CD4-positive, alpha-beta T cell treated with Interleukin-4 for 4 hours (primary cell): ENCODE data around the gene OR10G6.
"Not testable (repeated sequence)": the region's sequence is repeated elsewhere in the genome, so short reads cannot be mapped to it uniquely, and the experiment has no call there.

ENCODE experiments used
- DNase-seq: peaks from one replicate; pipeline ENCODE4 v3.0.0-alpha.2; 2020

Gene OR10G6

GRCh38 chr11:123995119-123995518, at the start of gene OR10G6:
TSS of gene OR10G6 (minus strand) at chr11:123995161. CDS start at chr11:123995161, 0 bp downstream.
- DNase-seq: no peak

DNA sequence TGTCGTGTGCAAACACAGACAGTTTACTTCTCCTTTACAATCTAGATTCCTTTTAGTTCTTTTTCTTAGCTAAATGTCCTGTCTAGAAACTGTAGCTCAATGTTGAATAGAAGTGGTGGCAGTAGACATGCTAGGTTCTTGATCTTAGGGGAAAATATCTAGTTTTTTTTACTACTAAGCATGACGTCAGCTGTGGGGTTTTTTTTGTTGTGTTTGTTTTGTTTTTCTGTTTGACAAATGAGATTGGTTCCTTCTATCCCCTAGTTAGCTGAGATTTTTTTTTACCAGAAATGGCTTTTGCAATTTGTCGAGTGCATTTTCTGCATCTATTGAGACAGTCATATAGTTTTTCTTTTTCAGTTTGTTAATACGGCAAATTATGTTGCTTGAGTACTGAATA, 48.5 kb upstream of the OR10G6 start:
- no peak for DNase-seq

- no peak for DNase-seq
These were observed 46.3 kb upstream of the OR10G6 start, which contains the start of gene OR10G7 for GRCh38 chr11:124041254-124041653. TSS of gene OR10G7 (minus strand) at chr11:124041325. CDS start at chr11:124039001, 2,324 bp downstream.

GRCh38 chr11:124039557-124039956, 44.6 kb upstream of the OR10G6 start:
- no peak for DNase-seq

GRCh38 chr11:124036666-124037065, 41.7 kb upstream of the OR10G6 start:
- DNase-seq: no peak

- no peak for DNase-seq
These were observed 31.5 kb upstream of the OR10G6 start, which contains the start of gene OR10G8 for GRCh38 chr11:124026498-124026897. TSS of gene OR10G8 (plus strand) at chr11:124026798. CDS start at chr11:124029623, 2,825 bp downstream.

DNA sequence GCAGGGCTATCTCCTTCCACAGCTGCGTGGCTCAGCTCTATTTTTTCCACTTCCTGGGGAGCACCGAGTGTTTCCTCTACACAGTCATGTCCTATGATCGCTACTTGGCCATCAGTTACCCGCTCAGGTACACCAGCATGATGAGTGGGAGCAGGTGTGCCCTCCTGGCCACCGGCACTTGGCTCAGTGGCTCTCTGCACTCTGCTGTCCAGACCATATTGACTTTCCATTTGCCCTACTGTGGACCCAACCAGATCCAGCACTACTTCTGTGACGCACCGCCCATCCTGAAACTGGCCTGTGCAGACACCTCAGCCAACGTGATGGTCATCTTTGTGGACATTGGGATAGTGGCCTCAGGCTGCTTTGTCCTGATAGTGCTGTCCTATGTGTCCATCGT, 20.9 kb upstream of the OR10G6 start:
- not testable (repeated sequence) for DNase-seq

GRCh38 chr11:124012697-124013096, 17.7 kb upstream of the OR10G6 start, which contains the start of gene OR10G4:
TSS of gene OR10G4 (plus strand) at chr11:124012997. CDS start at chr11:124015575, 2,578 bp downstream.
- DNase-seq: no peak

DNA sequence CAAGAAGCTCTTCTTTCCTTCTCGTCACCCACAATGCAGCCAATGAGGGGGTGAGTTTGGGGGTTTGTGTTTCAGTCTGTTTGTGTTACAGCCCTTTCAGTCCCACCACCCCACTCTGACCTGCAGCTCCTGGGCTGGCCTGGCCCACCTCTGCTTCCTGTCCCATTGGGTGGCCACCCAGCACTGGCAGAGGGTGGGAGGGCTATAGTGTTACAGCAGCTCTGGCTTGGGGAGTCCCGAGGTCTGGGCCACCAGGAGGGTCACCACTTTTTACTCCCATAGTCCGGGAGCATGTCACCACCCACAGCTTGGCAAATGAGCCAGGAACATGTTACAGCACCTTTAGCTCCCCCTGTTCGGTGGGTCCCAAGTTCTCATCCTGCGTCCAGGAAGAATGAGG, 15.7 kb downstream of the OR10G6 start:
- no peak for DNase-seq

DNA sequence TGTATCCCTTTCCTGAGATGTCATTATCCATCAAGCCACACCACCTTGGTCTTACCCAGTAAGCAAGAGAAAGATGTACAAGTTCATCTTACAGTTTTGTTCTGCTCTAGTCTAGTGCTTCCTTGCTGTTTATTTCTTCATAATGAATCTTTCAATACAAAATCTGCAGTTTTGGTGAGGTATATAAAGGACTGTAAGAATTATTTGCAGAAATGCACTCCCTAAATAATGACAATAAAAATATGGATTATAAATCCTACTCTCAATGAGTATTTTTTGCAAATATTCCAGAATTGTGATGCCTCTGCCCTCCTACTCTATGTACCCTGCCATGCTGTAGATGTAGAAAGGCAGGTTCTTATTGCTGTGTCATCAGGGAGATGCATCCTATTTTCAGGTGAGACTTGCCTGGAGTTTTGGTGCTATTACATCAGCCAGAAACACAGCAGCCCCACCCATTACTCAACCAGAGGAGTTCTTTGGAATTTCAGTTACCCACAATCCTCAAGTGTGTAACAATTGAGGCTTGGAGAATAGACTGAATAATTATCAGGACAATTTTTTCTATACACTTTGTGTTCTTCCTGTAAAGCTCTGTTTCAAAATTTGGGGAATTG, 17.1 kb downstream of the OR10G6 start, which contains the start of gene OR10S1:
TSS of gene OR10S1 (minus strand) at position 51 of the 617 bp plus-strand sequence. CDS start 117 bp downstream, outside the sequence.
- no peak for DNase-seq

DNA sequence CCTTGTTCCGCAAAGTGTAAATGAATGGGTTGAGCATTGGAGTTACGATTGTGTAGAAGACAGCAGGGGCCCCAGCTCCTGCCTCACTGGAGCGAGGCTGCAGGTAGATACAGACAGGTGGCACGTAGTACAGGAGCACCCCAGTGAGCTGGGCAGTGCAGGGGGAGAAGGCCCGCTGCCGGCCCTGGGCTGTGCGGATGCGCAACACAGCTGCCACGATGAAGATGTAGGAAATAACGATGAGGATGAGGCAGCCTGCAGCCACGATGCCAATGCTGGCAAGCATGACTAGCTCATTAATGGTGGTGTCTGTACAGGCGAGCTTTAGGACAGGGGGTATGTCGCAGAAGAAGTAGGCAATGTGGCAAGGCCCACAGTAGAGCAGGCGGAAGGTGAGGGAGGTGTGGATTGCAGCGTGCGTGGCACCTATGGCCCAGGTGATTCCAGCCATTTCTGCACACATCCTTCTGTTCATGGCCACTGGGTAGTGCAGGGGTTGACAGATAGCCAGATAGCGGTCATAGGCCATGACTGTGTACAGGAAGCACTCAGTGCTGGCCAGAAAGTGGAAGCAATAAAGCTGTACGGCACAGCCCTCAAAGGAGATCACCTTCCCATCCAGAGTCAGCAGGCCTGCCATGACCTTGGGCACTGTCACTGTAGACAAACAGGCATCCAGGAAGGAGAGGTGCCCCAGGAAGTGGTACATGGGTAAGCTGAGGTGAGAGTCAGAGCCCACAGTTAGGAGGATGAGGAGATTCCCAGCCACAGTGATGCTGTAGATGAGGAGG, 18.0 kb downstream of the OR10G6 start:
- no peak for DNase-seq

- no peak for DNase-seq
These were observed 21.1 kb downstream of the OR10G6 start for GRCh38 chr11:123973816-123974215.

GRCh38 chr11:123956752-123957151, 38.2 kb downstream of the OR10G6 start:
- DNase-seq: no peak

- DNase-seq: no peak
These were observed 49.8 kb downstream of the OR10G6 start for GRCh38 chr11:123945132-123945531.
